ENCODE measurements around the gene RNF187.
A peak's percentile ranks its signal among the peaks of the same experiment; 100 is the strongest.
"Not testable (repeated sequence)": the region's sequence is repeated elsewhere in the genome, so short reads cannot be mapped to it uniquely, and the experiment has no call there.

The RNF187 gene

GRCh38 chr1:228460821-228461220 is 26.4 kb upstream of the RNF187 start:
- no peak for DNase-seq

GRCh38 chr1:228462560-228462959 is 24.6 kb upstream of the RNF187 start:
- no peak for DNase-seq

- DNase-seq, result no peak
These were observed 24.1 kb upstream of the RNF187 start for GRCh38 chr1:228463009-228463558.

GRCh38 chr1:228463559-228464455 is 23.4 kb upstream of the RNF187 start:
- peak; percentile 20 to 21 for DNase-seq

GRCh38 chr1:228464487-228464983 is 22.6 kb upstream of the RNF187 start:
- peak; percentile 83 to 84 for DNase-seq

- DNase-seq, result no peak
These were observed 22.0 kb upstream of the RNF187 start for GRCh38 chr1:228465141-228465540.

GRCh38 chr1:228465571-228466146 is 21.5 kb upstream of the RNF187 start:
- no peak for DNase-seq

GRCh38 chr1:228468188-228468587 is 19.0 kb upstream of the RNF187 start:
- DNase-seq, result not testable (repeated sequence)

GRCh38 chr1:228469413-228470162 is 17.6 kb upstream of the RNF187 start:
- no peak for DNase-seq

GRCh38 chr1:228471154-228471761 is 15.9 kb upstream of the RNF187 start:
- DNase-seq, result no peak

- DNase-seq, result no peak
These were observed 15.3 kb upstream of the RNF187 start for GRCh38 chr1:228471762-228472398.

- no peak for DNase-seq
These were observed 14.5 kb upstream of the RNF187 start for GRCh38 chr1:228472655-228473054.

- no peak for DNase-seq
These were observed 12.7 kb upstream of the RNF187 start for GRCh38 chr1:228474507-228474906.

GRCh38 chr1:228475812-228476211 is 11.4 kb upstream of the RNF187 start:
- no peak for DNase-seq

GRCh38 chr1:228477263-228477662 is 9.9 kb upstream of the RNF187 start:
- no peak for DNase-seq

- no peak for DNase-seq
These were observed 8.9 kb upstream of the RNF187 start for GRCh38 chr1:228478326-228478725.

- no peak for DNase-seq
These were observed 8.1 kb upstream of the RNF187 start for GRCh38 chr1:228478912-228479711.

- no peak for DNase-seq
These were observed 3.4 kb upstream of the RNF187 start for GRCh38 chr1:228483789-228484188.

- peak; percentile 76 for DNase-seq
These were observed 416 bp upstream of the RNF187 start for GRCh38 chr1:228486596-228487335.

- no peak for DNase-seq
These were observed 1.1 kb downstream of the RNF187 start for GRCh38 chr1:228488125-228488817.

Data from activated CD4-positive, alpha-beta T cell treated with anti-CD3 and anti-CD28 coated beads, Interleukin-2, amount 50 U/mL, for 4 hours (primary cell).